GM19025 (cell line): Measurements from ENCODE around the gene LRP5.
A peak's percentile ranks its signal among the peaks of the same experiment; 100 is the strongest.

ENCODE experiments used
- ATAC-seq: cut with Tn5 transposase; IDR thresholded peaks from one replicate; pipeline ENCODE4 v1.9.1; 2021; ENCODE audit warnings: mild to moderate bottlenecking, low read depth, moderate library complexity; ENCODE audit not compliant: unreplicated experiment

Gene LRP5

DNA sequence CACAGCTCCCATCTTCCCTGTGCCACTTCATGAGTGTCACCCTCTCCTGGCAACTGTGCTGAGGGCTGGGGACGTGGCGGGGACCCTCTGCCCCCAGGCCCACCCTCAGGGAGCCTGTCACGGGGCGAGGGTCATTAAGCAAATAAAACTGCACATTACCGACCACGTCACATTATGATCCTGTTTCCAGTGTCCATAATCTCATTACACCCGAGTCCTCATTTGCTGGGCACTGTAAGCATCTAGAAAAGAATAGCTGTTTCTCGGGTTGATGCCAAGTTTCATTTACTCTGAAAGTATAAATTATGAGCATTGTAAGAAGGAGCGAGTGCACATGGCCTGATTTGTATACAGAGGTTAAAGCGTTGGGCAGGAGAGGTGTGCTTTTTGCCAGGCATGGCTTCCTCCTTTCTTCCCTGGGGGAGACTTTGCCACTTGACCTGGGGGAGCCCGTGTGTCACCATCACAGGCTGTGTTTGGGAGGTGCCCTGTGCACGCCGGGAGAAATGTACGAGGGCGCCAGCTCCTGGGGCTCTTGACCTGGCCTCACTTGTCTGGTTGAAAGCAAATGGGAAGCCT lies 50.5 kb downstream of the LRP5 start:
- no peak for ATAC-seq

DNA sequence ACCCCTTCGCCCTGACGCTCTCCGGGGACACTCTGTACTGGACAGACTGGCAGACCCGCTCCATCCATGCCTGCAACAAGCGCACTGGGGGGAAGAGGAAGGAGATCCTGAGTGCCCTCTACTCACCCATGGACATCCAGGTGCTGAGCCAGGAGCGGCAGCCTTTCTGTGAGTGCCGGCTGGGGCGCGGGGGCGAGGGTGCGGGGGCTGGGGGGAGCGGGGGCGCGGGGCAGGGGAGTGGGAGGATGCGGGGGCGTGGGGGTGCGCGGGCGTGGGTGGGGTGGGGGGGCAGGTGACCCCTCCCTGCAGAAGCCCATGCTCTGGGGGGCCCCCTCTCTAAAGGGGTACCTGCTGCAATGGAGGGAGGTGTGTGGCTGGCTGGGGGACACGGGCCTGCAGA lies 51.4 kb downstream of the LRP5 start:
- ATAC-seq: no peak

DNA sequence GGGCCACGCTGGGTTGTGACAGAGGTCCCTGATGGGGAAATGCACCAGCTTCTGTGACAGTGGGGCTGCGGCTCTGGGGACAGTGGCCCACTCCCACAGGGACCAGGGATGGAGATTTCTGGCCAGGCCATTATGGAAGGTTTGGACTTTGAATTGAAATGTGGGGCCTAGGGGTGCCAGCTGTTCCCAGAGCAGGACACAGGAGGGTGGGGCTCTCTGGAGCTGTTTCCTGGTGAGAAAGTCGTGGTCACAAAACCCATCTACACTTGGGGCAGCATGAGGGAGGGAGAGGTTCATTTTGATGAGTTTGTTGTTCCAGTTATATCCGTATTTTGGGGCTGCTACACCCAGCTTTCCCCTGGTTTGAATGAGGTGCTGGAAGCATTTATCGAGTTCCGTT lies 52.2 kb downstream of the LRP5 start:
- no peak for ATAC-seq

DNA sequence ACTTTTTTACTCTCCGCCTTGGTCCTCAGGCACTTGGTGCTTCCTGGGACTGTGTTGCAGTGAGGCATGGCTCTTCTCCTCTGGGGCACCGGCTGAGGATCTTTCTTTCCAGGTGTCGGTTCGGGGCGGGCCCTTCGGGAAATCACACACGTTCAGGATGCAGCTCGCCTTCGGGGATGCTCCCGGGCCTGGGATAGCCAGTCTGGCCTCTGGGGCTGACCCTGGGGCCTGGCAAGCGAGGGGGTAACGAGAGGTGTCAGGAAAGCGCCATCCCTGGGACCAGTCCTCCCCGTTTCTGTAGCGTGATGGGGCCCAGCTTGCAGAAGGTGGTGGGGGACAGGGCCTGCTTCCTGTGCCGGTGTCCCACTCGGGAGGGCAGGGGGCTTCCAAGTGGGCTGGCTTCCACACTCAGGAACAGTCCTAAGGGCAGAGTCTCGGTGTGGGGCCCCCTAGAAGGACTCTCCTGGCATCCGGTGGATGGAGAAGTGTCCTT lies 53.6 kb downstream of the LRP5 start:
- no peak for ATAC-seq

DNA sequence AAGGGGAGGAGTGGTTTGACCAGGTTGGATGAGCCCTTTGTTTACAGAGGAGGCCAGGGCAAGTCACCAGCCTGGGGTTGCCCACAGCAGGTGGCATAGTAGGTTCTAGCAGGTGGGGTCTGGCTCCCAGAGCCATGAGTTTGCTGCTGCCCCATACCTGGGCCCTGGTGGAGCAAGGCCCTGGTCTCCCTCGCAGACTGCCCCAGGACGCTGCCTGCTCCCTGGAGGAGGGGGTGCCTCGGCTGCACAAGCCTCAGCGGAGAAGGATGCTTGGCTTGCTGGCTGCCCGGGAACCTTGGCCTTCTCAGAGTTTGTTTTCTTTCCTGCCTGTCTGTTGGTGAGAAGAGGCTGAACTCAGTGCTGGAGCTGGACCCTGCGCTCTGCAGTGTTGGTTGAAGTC lies 54.9 kb downstream of the LRP5 start:
- no peak for ATAC-seq

DNA sequence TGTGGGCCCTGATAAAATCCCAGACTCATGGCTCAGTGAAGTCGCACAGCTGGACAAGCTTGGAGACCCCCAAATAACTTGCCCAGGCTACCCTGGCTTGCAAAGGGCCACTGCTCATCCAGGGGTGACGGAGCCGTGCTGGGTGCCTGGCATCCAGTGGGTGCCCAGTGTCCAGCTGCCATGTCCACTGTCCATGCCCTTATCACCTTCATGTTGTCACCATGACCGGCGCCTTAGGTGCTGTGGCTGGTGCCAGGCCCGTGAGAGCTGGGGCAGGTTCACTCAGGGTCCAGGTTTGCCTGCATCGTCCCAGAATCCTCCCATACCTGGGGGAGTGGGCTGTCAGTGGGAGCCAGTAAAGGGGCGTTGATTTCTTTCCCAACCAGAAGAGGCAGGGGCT lies 57.4 kb downstream of the LRP5 start:
- ATAC-seq: no peak

DNA sequence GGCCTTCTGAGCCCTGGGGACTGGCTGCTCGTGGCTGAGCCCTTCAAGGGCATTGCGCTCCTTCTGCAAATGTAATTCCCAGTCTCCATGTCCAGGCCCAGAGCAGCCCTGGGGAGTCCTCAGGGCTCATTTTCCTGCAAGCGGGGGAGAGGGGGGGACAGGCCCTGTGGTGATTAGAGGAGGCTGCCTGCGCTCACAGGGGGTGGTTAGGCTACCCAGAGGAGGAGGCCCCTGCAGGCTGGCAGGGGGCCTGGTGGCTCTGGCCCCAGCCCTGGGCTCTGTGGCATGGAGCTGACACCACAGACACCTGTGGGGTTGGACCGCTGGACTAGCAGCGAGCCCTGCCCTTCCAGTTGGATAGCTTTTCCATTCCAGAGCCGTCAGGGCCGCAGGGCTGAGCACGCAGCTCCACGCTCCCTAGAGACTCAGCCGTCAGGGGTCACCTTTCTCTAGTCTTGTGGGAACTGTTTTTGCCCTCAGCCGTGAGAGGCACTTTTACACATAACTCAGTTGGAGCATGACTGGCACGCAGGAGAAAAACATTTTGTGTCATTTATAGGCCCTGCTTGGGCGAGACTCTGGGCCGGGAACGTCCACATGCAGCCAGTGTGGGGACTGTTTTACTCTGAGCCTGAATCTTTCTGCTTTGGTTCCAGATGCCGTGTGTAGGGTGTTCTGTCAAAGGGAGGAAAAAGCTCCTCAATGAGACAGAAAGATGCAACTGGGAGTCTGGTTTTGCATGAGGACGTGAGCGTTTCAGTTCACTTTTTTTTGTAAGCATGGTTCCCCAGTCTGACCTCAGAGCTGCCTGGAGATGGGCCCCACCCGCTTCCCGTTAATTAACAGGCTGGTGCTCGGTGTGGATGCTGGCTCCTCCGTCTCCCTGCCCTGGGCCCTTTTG lies 58.1 kb downstream of the LRP5 start:
- peak; percentile 82 for ATAC-seq

DNA sequence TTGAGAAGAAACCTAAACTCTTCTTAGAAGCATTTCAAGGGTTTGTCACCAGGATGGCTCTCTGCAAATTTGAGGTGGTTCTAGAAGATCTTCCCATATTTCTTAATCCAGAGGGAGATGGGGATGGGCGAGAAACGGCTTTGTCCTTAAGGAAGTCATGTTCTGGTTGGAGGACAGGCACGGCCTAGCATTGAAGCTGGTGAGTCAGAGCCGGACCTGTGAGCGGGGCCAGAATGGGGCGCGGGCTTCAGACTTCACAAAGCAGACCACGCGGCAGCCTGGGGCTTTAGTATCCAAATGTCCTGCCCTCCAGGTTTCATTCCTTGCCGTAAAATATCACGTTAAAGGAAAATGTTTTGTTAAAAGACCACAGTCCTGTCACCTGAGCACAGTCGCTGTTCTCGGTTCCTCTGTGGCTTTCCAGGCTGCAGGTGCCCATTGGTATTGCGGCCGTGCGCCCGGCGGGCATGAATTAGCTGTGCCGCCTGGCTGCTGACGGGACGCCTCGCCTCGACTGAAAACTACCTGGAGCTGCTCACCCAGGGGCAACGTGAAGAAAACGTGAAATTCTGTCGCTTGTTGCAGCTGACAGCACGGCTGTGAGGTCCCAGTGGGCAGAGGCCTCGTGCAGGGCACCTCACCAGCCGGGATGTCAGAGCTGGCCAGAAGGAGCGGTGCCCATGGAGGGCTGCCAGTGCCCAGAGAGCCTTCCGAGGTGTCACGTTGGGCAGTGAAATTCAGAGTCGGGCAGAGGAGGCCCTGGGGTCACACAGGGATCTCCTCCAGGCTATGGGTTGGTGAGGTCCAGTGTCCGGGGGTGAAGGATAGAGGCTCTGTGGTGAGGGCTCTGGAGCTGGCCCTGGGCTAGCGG lies 59.0 kb downstream of the LRP5 start:
- no peak for ATAC-seq

DNA sequence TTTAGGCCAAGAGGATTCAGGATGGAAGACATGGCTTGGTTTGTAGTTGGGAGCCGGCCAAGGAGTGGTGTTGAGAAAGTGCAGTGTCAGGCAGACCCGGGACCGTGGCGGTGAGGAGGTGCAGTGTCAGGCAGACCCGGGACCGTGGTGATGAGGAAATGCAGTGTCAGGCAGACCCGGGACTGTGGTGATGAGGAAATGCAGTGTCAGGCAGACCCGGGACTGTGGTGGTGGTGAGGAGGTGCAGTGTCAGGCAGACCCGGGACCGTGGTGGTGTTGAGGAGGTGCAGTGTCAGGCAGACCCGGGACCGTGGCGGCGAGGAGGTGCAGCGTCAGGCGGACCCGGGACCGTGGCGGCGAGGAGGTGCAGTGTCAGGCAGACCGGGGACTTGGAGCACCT lies 59.7 kb downstream of the LRP5 start:
- ATAC-seq: no peak

DNA sequence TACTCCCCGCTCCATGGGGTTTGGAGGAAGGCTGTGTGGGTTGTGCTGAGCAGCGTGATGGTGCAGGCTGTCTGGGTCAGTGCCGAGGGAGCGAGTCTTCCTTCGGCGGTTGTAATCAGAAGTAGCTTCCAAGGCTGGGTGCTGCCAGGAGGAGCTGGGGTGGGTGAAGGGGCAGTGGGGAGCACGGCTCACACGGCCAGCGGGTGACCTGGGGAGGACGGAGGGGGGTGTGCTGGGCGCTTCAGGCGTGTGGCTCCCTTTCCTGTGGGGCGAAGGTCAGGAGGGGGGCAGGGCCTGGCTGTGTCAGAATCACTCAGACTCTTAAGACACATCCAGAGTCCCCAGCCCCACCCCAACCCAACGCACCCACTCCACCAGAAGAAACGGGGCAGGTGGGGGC lies 60.2 kb downstream of the LRP5 start:
- no peak for ATAC-seq

DNA sequence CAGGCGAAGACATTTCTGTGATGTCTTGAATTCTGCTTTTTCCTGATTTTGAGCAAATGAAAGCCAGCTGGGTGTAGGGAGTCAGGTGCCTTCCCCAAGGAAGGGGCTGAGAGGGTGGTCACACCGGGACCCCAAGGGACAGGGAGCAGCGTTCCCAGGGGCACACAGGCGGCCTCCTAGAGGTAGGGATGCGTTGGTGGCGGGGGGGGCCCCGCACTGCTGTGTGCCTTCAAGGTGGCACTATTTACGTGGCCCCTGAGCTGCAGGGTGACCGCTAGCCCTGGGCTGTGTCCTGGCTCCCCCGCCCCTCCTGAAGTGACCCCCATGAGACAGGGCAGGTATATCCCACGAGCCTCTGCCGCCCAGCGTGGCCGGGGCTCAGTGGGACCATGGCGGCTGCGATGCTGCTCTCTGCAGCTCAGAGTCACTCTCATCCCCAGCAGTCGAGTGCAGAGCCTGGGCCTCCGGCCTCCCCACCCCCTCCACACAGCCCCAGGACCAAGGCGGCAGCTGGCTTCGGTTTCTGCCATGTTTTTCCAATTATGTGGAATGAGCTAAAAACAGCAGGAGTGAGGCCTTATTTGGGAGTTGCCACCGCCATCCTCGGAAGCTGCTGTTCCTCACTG lies 60.9 kb downstream of the LRP5 start:
- no peak for ATAC-seq

DNA sequence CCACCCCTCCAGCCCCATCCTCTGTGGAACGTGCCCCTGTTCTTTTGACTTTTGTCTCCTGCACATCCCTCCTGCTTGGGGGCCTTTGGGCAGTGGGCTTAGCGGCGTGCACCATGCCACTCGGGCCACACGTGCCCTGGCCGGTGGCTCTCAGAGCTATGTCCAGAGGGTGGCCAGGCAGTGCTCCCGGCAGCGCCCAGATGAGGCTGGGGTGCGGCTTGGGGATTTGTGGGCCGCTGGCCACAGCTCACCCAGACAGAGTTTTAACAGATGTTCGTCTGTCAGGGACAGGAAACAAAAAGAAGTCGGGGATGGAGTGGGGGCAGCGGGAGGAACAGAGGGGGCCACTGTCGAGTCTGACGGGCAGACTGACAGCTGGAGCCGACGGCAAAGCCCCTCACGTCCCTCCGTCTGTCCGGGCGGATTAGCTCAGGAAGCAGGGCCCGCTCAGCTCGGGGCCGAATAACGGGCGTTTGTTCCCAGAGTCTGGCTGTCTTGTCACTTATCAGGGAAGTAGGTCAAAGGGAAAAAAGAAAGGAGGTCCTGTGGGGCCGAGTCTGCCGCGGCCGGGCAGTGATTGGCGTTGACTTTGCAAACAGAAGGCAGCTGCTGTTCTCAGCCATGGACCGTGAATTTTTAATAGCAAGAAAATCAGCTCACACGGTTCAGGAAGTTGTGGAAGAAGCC lies 61.6 kb downstream of the LRP5 start:
- no peak for ATAC-seq

DNA sequence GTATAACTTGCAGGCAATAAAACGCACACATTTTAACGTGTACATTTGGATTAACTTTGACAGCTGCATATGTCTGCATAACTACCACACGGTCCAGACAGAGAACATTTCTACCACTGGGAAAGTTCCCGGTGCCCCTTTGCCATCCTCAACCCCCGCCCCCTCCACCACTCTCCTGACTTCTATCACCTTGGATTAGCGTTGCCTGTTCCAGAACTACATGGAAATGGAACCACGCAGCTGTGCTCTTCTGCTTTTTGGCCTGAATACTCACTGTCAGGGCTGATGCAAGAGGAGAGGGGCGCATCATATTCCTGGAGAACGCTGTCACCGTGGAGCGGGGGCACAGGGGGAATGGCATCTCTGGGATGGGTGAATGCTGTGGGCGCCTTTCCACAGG lies 62.1 kb downstream of the LRP5 start:
- ATAC-seq: no peak

DNA sequence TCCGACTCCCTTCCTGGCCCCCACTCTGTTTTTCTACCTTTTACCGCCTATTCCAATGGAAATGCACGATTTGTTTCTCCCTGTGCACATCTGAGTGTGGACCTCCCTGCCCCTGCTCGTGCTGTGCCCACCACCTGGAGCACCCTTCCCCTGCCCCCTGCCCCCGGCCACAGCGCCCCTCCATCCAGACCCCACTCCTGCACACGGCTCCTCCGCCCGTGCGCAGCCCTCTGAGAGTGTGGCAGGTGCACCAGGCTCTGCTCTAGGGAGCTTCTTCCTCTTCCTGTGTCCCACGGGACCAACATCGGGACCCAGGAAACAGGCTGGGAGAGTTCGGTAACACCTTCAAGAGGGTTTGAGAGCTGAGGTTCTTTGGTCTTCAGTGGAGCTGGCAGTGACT lies 62.9 kb downstream of the LRP5 start:
- ATAC-seq: no peak

DNA sequence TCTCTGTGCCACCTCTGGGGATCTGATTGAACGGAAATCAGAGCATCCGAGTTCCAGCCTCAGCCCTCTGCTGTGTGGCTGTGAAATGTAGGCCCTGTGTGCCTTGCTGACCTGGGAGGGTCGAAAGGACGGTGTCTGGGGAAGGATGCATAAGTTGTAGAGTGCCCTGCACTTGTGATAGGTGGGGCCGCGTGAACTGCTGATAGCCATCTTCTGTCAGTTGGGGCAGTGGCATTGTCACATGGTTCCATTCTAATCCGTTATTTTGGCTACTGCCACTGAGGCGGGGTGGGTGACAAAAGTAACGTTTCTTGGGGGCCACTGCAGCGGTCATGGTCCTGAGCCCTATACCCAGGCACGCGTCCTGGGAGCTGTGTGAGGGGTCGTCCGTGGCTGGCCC lies 63.4 kb downstream of the LRP5 start:
- no peak for ATAC-seq

DNA sequence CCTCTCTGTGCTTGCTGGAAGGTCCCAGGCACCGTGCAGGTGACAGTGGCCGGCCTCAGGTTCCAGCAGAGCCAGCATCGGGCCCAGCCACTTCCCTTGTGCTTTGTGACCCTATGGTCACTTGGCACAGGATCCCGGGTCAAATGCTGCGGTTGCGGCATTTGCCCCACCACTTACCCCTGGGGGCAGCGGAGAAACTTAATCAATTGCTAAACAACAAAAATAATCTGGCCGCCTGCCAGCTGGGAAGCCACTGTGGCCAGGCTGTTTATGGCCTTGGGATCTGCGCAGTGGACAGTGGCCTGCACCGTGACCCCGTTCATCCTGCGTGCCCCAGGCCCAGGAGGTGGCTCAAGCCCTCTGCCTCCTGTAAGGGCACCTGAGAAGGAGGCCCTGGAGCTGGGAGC lies 65.0 kb downstream of the LRP5 start:
- no peak for ATAC-seq

DNA sequence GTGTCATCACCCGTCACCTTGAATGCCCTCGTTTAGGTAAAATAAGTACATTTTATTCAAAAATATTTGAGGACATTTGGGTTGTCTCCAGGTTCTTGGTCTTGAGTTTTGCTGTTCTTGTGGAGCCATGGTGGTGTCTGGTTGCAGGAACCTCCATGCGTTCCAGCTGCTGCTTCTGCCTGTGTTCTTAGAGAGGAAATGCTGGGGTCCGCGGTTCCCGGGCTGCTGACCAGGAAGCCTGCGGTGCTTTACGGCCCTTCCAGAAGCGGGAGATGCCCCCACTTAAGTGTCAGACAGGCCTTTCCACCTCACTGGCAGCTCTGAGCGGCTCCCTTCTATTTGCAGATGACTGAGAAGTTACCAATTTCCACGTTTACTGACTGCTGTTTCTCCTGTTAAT lies 66.8 kb downstream of the LRP5 start:
- ATAC-seq: no peak

DNA sequence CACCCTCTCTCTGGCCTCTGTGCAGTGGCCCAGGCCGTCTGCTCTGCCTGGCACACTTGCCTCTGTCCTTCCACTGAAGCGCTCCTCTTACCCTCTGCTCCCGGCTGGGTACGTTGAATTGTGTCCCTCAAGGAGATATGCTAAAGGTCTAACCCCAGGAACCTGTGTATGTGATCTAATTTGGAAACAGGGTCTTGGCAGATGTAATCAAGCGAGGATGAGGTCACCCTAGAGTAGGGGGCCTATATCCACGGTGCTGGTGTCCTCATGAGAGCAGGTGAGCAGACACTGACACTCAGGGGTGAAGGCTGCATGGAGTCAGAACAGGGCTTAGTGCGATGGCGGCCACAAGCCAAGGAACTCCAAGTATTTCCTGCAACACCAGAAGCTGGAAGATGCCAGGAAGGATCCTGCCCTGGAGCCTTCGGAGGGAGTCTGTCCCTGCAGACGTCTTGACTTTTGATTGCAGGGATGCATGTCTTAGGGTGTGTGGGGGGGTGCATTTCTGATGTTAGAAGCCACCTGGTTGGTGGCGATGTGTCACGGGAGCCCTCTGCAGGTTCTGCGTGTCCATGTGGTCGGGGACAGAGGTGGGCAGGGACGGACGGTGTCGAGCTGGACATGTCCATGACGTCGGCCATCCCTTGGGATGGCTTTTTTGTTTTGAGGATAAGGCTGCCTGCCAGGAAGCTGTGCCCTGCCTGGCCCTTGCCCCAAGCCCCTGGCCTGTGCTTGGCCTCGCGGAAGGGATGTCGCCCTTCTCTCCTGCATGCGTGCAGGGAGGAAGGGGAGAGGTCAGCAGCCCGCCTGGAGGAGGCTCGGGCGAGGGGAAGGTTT lies 68.6 kb downstream of the LRP5 start:
- no peak for ATAC-seq

DNA sequence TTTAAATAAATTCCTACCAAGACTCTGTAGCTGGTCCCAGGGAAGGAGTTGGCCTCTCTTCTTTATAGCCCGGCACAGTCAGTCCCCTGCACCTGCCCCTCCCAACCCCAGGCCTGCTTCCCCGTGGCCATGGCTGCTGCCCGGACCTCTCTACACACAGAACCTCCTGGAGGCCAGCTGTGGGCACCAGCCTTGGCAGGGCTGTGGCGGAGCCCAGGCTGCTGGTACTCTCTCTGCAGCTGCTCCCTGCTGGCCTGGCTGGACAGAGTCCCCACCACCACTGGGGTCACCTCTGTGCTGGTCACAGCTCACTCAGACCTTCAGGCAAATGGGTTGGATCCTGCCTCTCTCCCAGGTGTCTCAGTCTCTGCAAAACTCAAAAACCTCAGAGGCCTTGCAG lies 69.3 kb downstream of the LRP5 start:
- ATAC-seq: no peak
